IMR-90 (cell line): ENCODE results near the gene HAUS3. TPM values are rescaled to one million over a fixed set of nuclear protein-coding genes. Genes with fewer than 3 reads are reported as not detected.

Experiments used
- ATAC-seq: fragments of 200-7000 bp; cut with Tn5 transposase; 2 replicates; pipeline ENCODE4 v1.9.1; 2020; ENCODE audit warnings: low read depth, mild to moderate bottlenecking, moderate library complexity
- BruUV-seq: library from RNA; stranded (reverse); fragments of 400-500 nt; replicated peaks from 2 replicates; lab custom pipeline; 2021; lab: Mats Ljungman, UMichigan
- CTCF ChIA-PET: fragments of 300-600 bp; formaldehyde crosslinking; extraction: SDS; loops from one replicate; lab custom pipeline; 2021; ENCODE audit warnings: antibody characterized with exemption; lab: Yijun Ruan, JAX
- POLR2A ChIA-PET: fragments of 300-600 bp; sonication (Branson Sonifier 250); formaldehyde crosslinking; loops from one replicate; lab custom pipeline; 2022; ENCODE audit warnings: antibody characterized with exemption; ENCODE audit not compliant: unreplicated experiment; lab: Charles Lee
- DNase-seq: peaks from one replicate; pipeline ENCODE4 v3.0.0; 2013
- H2AFZ ChIP-seq: replicated peaks from 2 replicates; pipeline ENCODE3; 2013; ENCODE audit warnings: low read length, mild to moderate bottlenecking; ENCODE audit not compliant: poor library complexity
- H2AK5ac ChIP-seq: 2 replicates; pipeline ENCODE4 v1.6.1; 2013; ENCODE audit warnings: low read depth, low read length, inconsistent platforms
- H2AK9ac ChIP-seq: replicated peaks from 2 replicates; pipeline ENCODE3; 2013; ENCODE audit warnings: mild to moderate bottlenecking, low read depth, low read length, moderate library complexity; ENCODE audit not compliant: poor library complexity
- H2BK120ac ChIP-seq: 2 replicates; pipeline ENCODE4 v1.6.1; 2013; ENCODE audit warnings: low read depth, low read length, inconsistent platforms
- H2BK15ac ChIP-seq: 3 replicates; pipeline ENCODE4 v1.6.1; 2013; ENCODE audit warnings: low read depth, low read length, inconsistent platforms
- H2BK20ac ChIP-seq: 2 replicates; pipeline ENCODE4 v1.6.1; 2013; ENCODE audit warnings: low read depth, mild to moderate bottlenecking, inconsistent platforms, low read length, moderate library complexity
- H2BK5ac ChIP-seq: 2 replicates; pipeline ENCODE4 v1.6.1; 2013; ENCODE audit warnings: mild to moderate bottlenecking, low read depth, low read length, inconsistent platforms; ENCODE audit not compliant: poor library complexity, severe bottlenecking
- H3K14ac ChIP-seq: replicated peaks from 2 replicates; pipeline ENCODE4 v1.6.1; 2013; ENCODE audit warnings: low read depth, low read length, inconsistent platforms
- H3K18ac ChIP-seq: 2 replicates; pipeline ENCODE4 v1.6.1; 2013; ENCODE audit warnings: low read depth, low read length, control low read depth
- H3K23ac ChIP-seq: 2 replicates; pipeline ENCODE4 v1.6.1; 2013; ENCODE audit warnings: low read depth, low read length, inconsistent platforms
- H3K27ac ChIP-seq: 2 replicates; pipeline ENCODE4 v1.5.1; 2013; ENCODE audit warnings: mild to moderate bottlenecking, control low read depth, low read length; ENCODE audit not compliant: insufficient read depth
- H3K27me3 ChIP-seq: 2 replicates; pipeline ENCODE4 v1.6.1; 2013; ENCODE audit warnings: low read length; ENCODE audit not compliant: control insufficient read depth, insufficient read depth
- H3K36me3 ChIP-seq: 2 replicates; pipeline ENCODE4 v1.6.1; 2013; ENCODE audit warnings: low read length, mixed read lengths; ENCODE audit not compliant: control insufficient read depth, insufficient read depth
- H3K4ac ChIP-seq: 2 replicates; pipeline ENCODE4 v1.6.1; 2013; ENCODE audit warnings: low read depth, low read length, inconsistent platforms
- H3K4me1 ChIP-seq: 2 replicates; pipeline ENCODE4 v1.6.1; 2013; ENCODE audit warnings: low read length, mixed read lengths; ENCODE audit not compliant: control insufficient read depth, insufficient read depth
- H3K4me2 ChIP-seq: 2 replicates; pipeline ENCODE4 v1.6.1; 2013; ENCODE audit warnings: low read depth, mild to moderate bottlenecking, control low read depth, low read length, moderate library complexity
- H3K4me3 ChIP-seq: 2 replicates; pipeline ENCODE4 v1.5.1; 2013; ENCODE audit warnings: low read depth, mild to moderate bottlenecking, control low read depth, low read length, moderate library complexity; ENCODE audit not compliant: insufficient read depth
- H3K56ac ChIP-seq: 2 replicates; pipeline ENCODE4 v1.6.1; 2013; ENCODE audit warnings: low read length, inconsistent platforms; ENCODE audit not compliant: insufficient read depth; ENCODE audit errors: extremely low read depth
- H3K79me1 ChIP-seq, 2 experiments: 2 replicates each; pipeline ENCODE4 v1.6.1; 2013; ENCODE audit warnings: low read length in 2 of 2, inconsistent platforms in 1 of 2, low read depth in 1 of 2
- H3K9ac ChIP-seq: 2 replicates; pipeline ENCODE4 v1.6.1; 2013; ENCODE audit warnings: low read depth, low read length, control low read depth
- H3K9me1 ChIP-seq: 2 replicates; pipeline ENCODE4 v1.6.1; 2013; ENCODE audit warnings: low read length, inconsistent platforms; ENCODE audit not compliant: insufficient read depth
- H3K9me3 ChIP-seq: 2 replicates; pipeline ENCODE4 v1.6.1; 2013; ENCODE audit warnings: low read length; ENCODE audit not compliant: control insufficient read depth, insufficient read depth
- H4K20me1 ChIP-seq: 2 replicates; pipeline ENCODE4 v1.6.1; 2013; ENCODE audit warnings: low read length, inconsistent platforms; ENCODE audit not compliant: insufficient read depth
- H4K5ac ChIP-seq: 2 replicates; pipeline ENCODE4 v1.6.1; 2013; ENCODE audit warnings: mild to moderate bottlenecking, low read depth, low read length, control low read depth
- H4K8ac ChIP-seq, 2 experiments: 2 replicates each; pipeline ENCODE4 v1.6.1; 2013; ENCODE audit warnings: low read depth in 2 of 2, low read length in 2 of 2, control low read depth in 1 of 2, inconsistent platforms in 1 of 2
- H4K91ac ChIP-seq: 2 replicates; pipeline ENCODE4 v1.6.1; 2013; ENCODE audit warnings: low read depth, low read length, inconsistent platforms; ENCODE audit not compliant: insufficient read depth
- CEBPB ChIP-seq: IDR thresholded peaks from 2 replicates; pipeline ENCODE4 v1.6.1; 2012; ENCODE audit warnings: low read depth, low read length, improper control_type of control experiment
- FOS ChIP-seq: fragments of 150-350 bp; IDR thresholded peaks from 2 replicates; pipeline ENCODE4 v1.6.1; 2016; ENCODE audit warnings: low read depth, low read length
- MAFK ChIP-seq: IDR thresholded peaks from 2 replicates; pipeline ENCODE4 v1.6.1; 2012; ENCODE audit warnings: low read depth, low read length, improper control_type of control experiment
- MAZ ChIP-seq: IDR thresholded peaks from 2 replicates; pipeline ENCODE4 v1.6.1; 2012; ENCODE audit warnings: low read depth, mild to moderate bottlenecking, low read length, improper control_type of control experiment, moderate library complexity, borderline replicate concordance
- RAD21 ChIP-seq: IDR thresholded peaks from 2 replicates; pipeline ENCODE4 v1.6.1; 2012; ENCODE audit warnings: low read length, improper control_type of control experiment
- WGBS, 2 experiments: methylation state at CpG; one replicate each; pipeline versions ENCODE4 v1.1.5 to v1.1.7; 2013; ENCODE audit warnings: missing lambda C conversion rate in 2 of 2; ENCODE audit not compliant: insufficient read length in 1 of 2; ENCODE audit errors: extremely low coverage in 2 of 2; 5-methylcytosine and 5-hydroxymethylcytosine counted together
- dilution Hi-C: fragments of 300-500 bp; cut with HindIII; formaldehyde crosslinking; loops from one replicate; pipeline ENCODE4 v1.14.3; 2018; ENCODE audit warnings: low sequenced_read_pairs; ENCODE audit not compliant: unreplicated experiment
- in situ Hi-C: fragments of 300-500 bp; cut with MboI; formaldehyde crosslinking; loops from 3 replicates; pipeline ENCODE4 v1.14.3; 2019; ENCODE audit warnings: low sequenced_read_pairs, inconsistent platforms, mixed read lengths
- intact Hi-C: fragments of 100-400 bp; cut with micrococcal nuclease; formaldehyde crosslinking; loops from 2 replicates; pipeline ENCODE4 v1.10.0; 2022
- polyA plus RNA-seq, 3 experiments: library from polyadenylated mRNA; depleted of rRNA; stranded (reverse); fragments of >200 nt; gene quantifications; 2 replicates each; pipeline ENCODE4 v1.2.3, GENCODE V29; 2012; ENCODE audit warnings: low replicate concordance in 1 of 3
- total RNA-seq: library from RNA; depleted of rRNA; stranded (reverse); fragments of >200 nt; gene quantifications from 2 replicates; pipeline ENCODE4 v1.2.3, GENCODE V29; 2012

Gene HAUS3
- total and polyA plus RNA-seq, 2 of the 4 experiments (the other 2 are of a cell fraction): 4.3 to 4.8 TPM

GRCh38 chr4:2284161-2284933, 42.4 kb upstream of the HAUS3 start:
- Histone ChIP-seq H3K9me3 (no peaks in the 10 kb centered on the region), H3K23ac (no peak overlapping the region), H4K20me1 (no peaks in the 10 kb centered on the region), H3K9ac (no peak overlapping the region), H3K4me1 (peaks cover 2% of the 10 kb centered on the region; the same call in 1 of the 2 replicates), H4K8ac (no peak overlapping the region), H4K91ac (no peak overlapping the region), H2BK20ac (no peak overlapping the region), H2AFZ (no peak overlapping the region), H2BK15ac (no peak overlapping the region), H3K27ac (no peak overlapping the region), H3K27me3 (0 out of 2 replicates have a peak, but pooled peaks cover 2% of the 10 kb centered on the region), H3K79me1 (no peaks in the 10 kb centered on the region), H3K56ac (no peak overlapping the region), H2BK120ac (no peak overlapping the region), H2AK5ac (no peak overlapping the region), H3K4ac (no peak overlapping the region), H3K18ac (no peak overlapping the region), H3K36me3 (no peaks in the 10 kb centered on the region), H3K4me2 (no peak overlapping the region), H3K9me1 (0 out of 2 replicates have a peak, but pooled peaks cover 3% of the 10 kb centered on the region), H2BK5ac (no peak overlapping the region), H2AK9ac (no peak overlapping the region), H4K5ac (no peak overlapping the region), H3K4me3 (no peak overlapping the region), H3K14ac (no peak overlapping the region)
- in situ Hi-C loops: no loop called here
- CTCF ChIA-PET: no interaction called here
- no TSS peak for BruUV-seq
- POLR2A ChIA-PET: interaction anchor here (0.6 kb wide), 1 partner anchor 513 kb away, joined by 3 read pairs; no protein-coding TSS in a partner anchor
- 100% methylated on average over 5 of the region's 23 CpGs; no CpG with 5 or more reads in 1 of the 2 experiments for WGBS, 2 experiments
- dilution Hi-C loops: no loop called here
- TF ChIP-seq CEBPB (no peak), MAFK (no peak), MAZ (no peak), RAD21 (no peak), FOS (no peak)
- intact Hi-C loops: no loop called here
- no peak for ATAC-seq
- no peak for DNase-seq
